H1 (cell line): ENCODE measurements around the gene MPRIP. TPM values are rescaled to one million over a fixed set of nuclear protein-coding genes. Genes with fewer than 3 reads are reported as not detected.

ENCODE experiments used
- CHD7 ChIP-seq: fragments of 300-600 bp; sonication (generic); IDR thresholded peaks from 2 replicates; pipeline ENCODE4 v1.7.1; 2012; ENCODE audit warnings: low read length, moderate library complexity, mild to moderate bottlenecking, inconsistent platforms; ENCODE audit not compliant: insufficient replicate concordance
- FOSL1 ChIP-seq: IDR thresholded peaks from 2 replicates; pipeline ENCODE4 v1.6.1; 2011; ENCODE audit warnings: mild to moderate bottlenecking, low read depth, low read length, moderate library complexity; ENCODE audit not compliant: insufficient read depth
- polyA plus RNA-seq, 7 experiments: library from polyadenylated mRNA; depleted of rRNA in 3 of 7; stranded (reverse) in 5 of 7; unstranded in 2 of 7; fragments of >200 nt in 5 of 7; fragments of 200-250 nt in 2 of 7; gene quantifications; 1 replicate in 5 of 7; 2 replicates in 1 of 7; 4 replicates in 1 of 7; pipeline versions ENCODE4 v1.2.1 to v1.2.3, GENCODE V29; 2011 to 2013; ENCODE audit warnings: missing spikeins in 2 of 7, mixed read lengths in 2 of 7
- total RNA-seq: library from RNA; stranded (reverse); fragmentation: NEBNext Ultra II Directional; extraction: Animal tissue kit (Norgen Biotek cat#: 25700); gene quantifications from 2 replicates; pipeline ENCODE4 v1.2.1, GENCODE V29; 2021

Gene MPRIP
- total and polyA plus RNA-seq, 2 of the 8 experiments (the other 6 are each of a cell fraction or from before 2014, with no cell fraction given): 48.6 to 146 TPM

- TF ChIP-seq CHD7 (no peak), FOSL1 (no peak)
- TF ChIP-seq, all 59 proteins: peak for 0
These were observed 159.0 kb downstream of the MPRIP start (continued) for GRCh38 chr17:17201271-17201670.
